AG10803 (cell line): ENCODE data around the gene KCTD5.
"Not testable (repeated sequence)": the region's sequence is repeated elsewhere in the genome, so short reads cannot be mapped to it uniquely, and the experiment has no call there.

ENCODE experiments used
- DNase-seq: peaks from one replicate; pipeline ENCODE4 v3.0.0; 2010; ENCODE audit warnings: low read depth
- H3K4me3 ChIP-seq: 2 replicates; pipeline ENCODE4 v1.5.1; 2011; ENCODE audit warnings: mild to moderate bottlenecking, low read length, control low read depth
- CTCF ChIP-seq: conservative IDR thresholded peaks from 2 replicates; pipeline ENCODE4 v1.5.1; 2011; ENCODE audit warnings: mild to moderate bottlenecking, low read length, control low read depth, inconsistent platforms

Gene KCTD5

GRCh38 chr16:2719328-2720063 lies 37.2 kb downstream of the KCTD5 start:
- TF ChIP-seq CTCF: no peak
- no peak overlapping the region for H3K4me3 ChIP-seq
- DNase-seq: no peak

DNA sequence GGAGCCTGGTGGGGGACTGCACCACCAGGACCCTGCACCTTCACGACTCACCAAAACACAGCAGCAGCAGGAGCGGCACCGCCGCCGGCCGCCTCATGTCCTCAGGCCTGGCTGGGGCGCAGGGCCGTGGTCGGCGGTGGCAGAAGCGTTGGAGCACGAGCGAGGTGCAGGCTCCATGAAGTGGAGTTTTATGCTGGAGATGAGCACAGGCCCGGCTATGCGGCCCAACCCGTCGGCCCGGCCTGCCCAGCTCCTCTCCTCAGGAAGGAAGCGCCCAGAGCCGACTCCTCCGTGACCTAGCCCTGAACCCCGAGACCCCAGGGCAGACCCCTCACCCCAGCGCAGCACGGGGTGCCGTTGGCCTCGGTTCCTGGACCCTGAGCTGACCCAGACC lies 37.7 kb downstream of the KCTD5 start, which contains the start of gene PRSS27:
Gene PRSS27, minus strand, starts transcription at position 161 of the 394 bp plus-strand sequence. Its CDS starts 64 bp downstream, at position 97.
- DNase-seq: no peak
- H3K4me3 ChIP-seq: peak within 1 kb of the TSS; percentile 64
- TF ChIP-seq CTCF: no peak

GRCh38 chr16:2720719-2721633 lies 38.7 kb downstream of the KCTD5 start:
- TF ChIP-seq CTCF: peak; percentile 35
- DNase-seq: peak; percentile 78
- H3K4me3 ChIP-seq: peak overlapping the region; percentile 64

- DNase-seq: not testable (repeated sequence)
- H3K4me3 ChIP-seq: peak overlapping the region; percentile 44
These were observed 39.4 kb downstream of the KCTD5 start for GRCh38 chr16:2721634-2722173.

- DNase-seq: no peak
- H3K4me3 ChIP-seq: no peak overlapping the region
- TF ChIP-seq CTCF: no peak
These were observed 41.9 kb downstream of the KCTD5 start for GRCh38 chr16:2724088-2724676.

DNA sequence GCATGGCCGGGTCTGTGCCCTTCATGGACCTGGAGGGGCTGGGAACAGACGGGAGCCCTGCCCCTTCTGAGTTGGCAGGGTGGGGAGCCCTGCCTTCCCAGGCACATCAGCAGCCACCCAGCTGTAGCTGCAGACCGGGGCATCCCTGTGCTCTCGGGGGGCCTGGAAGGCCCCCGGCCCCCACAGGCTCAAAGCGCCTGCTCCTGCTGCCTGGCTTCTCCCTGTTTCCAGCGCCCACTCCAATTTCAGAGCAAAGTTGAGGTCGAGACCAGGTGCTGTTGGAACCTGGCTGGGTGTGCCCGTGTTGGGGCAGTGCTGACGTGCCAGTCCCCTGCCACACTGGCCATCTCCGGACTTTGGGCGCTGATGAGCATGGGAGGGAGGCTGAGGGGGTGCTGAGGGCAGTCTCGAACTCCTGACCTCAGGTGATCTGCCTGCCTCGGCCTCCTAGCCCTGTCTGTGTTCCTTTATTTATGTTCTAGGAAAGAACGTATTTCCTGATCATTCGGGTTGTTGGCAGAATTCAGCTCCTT lies 42.6 kb downstream of the KCTD5 start:
- TF ChIP-seq CTCF: no peak
- H3K4me3 ChIP-seq: no peak overlapping the region
- DNase-seq: no peak

- no peak for TF ChIP-seq CTCF
- no peak overlapping the region for H3K4me3 ChIP-seq
- DNase-seq: no peak
These were observed 44.6 kb downstream of the KCTD5 start for GRCh38 chr16:2726923-2727322.
